Fibroblast of pulmonary artery (primary cell): ENCODE measurements around the gene ZGRF1.

ENCODE experiments used
- DNase-seq: peaks from one replicate; pipeline ENCODE4 v3.0.0-alpha.2; 2010; ENCODE audit warnings: low read depth
- H3K4me3 ChIP-seq: replicated peaks from 2 replicates; pipeline ENCODE4 v1.5.1; 2011; ENCODE audit warnings: low read depth, mild to moderate bottlenecking, control low read depth, low read length, moderate library complexity
- TF ChIP-seq, protein P1 (sequence below): IDR thresholded peaks from 2 replicates; pipeline ENCODE4 v1.5.1; 2011; ENCODE audit warnings: mild to moderate bottlenecking, control low read depth, low read length, inconsistent platforms; ENCODE audit errors: missing control alignments

Gene ZGRF1

DNA sequence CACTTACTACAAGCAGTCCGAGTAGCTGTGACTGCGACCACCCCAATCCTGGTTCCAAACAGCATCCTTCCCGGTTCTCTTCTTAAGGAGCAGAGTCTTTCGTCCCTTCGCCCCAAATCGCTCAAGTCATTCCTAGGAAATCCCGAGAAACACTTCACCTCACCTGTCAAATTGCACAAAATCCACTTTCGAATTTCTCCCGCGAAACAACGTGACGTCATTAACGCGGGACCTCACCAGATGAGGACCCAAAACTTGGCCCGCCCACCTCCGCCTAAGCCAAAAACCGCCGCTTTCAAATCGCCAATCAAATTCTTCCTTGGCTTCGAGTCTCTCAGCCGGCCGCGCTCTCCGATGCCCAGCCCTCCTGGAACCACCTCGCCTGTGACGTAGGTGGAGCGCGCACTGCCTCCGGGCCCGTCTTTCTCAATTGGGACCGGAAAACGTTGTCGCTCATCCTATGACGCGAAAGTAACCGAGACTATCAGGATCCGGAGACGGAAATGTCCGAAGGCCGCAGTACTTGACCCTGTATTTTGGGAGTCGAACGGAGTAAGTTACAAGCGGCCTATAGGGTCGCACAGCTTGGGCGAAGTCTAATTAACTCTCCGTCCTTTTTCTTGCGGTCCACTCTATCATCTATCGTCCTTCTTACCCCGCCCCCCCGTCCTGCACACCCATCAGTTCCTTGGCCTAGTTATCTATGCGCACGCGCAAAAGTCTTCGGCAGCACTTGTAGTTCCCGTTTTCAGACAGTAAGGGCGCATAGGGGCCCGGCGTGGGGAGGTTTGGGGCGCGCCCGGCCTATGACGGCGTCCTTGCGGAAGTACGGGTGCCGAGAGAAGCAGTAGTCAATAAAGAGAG is at the start of gene ZGRF1, which contains the start of gene LARP7:
ZGRF1 (minus strand) TSS at position 222 of the 864 bp plus-strand sequence. CDS start 3,733 bp downstream, outside the sequence.
LARP7 (plus strand) TSS at position 456 of the 864 bp plus-strand sequence. CDS start 7,527 bp downstream, outside the sequence.
- peak within 1 kb of the TSS; percentile 84 for H3K4me3 ChIP-seq
- TF ChIP-seq, protein P1, sequence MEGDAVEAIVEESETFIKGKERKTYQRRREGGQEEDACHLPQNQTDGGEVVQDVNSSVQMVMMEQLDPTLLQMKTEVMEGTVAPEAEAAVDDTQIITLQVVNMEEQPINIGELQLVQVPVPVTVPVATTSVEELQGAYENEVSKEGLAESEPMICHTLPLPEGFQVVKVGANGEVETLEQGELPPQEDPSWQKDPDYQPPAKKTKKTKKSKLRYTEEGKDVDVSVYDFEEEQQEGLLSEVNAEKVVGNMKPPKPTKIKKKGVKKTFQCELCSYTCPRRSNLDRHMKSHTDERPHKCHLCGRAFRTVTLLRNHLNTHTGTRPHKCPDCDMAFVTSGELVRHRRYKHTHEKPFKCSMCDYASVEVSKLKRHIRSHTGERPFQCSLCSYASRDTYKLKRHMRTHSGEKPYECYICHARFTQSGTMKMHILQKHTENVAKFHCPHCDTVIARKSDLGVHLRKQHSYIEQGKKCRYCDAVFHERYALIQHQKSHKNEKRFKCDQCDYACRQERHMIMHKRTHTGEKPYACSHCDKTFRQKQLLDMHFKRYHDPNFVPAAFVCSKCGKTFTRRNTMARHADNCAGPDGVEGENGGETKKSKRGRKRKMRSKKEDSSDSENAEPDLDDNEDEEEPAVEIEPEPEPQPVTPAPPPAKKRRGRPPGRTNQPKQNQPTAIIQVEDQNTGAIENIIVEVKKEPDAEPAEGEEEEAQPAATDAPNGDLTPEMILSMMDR: peak; percentile 73
- peak; percentile 100 for DNase-seq

DNA sequence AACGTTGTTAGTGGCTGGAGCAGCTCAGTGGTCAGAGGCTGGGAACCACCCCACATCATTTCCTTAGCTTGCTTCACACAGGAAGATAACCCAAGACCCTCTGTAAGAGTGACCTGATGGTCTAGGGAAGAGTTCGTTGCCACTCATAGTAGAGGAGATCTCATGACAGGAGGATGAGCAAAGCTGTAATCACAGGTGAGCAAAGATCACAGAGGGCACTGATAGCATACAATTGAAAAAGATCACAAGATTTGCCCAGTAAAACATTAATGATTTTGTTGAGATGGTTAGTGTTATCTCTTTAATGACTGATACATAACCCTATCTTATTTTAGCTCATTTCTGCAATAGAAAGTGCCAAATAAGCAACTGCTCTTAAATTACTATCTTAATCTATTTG is 44.3 kb upstream of the ZGRF1 start:
- no peak overlapping the region for H3K4me3 ChIP-seq
- TF ChIP-seq, protein P1: no peak
- no peak for DNase-seq

GRCh38 chr4:112677519-112678091 is 40.9 kb upstream of the ZGRF1 start:
- TF ChIP-seq, protein P1: no peak
- no peak for DNase-seq
- no peak overlapping the region for H3K4me3 ChIP-seq

- no peak overlapping the region for H3K4me3 ChIP-seq
- DNase-seq: no peak
- TF ChIP-seq, protein P1: no peak
Observed at GRCh38 chr4:112674376-112674775, 37.7 kb upstream of the ZGRF1 start.

DNA sequence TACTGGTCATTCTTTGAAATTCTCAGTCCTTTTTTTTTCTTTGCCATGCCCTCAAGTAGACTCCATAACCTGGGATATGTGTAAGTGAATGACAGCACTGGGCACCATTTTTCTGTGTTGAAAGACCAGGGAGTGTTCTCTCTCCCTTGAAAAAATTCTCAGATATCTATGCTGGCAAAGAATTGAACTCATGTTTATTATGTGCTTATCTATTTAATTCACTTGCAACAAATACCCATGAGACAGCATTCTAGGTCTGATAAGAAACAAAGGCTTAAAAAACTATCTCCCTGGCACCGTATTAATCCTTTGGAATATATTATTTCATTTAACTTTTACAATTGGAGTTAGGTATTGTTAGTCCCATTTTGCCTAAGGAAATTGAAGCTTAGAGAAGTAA is 37.0 kb upstream of the ZGRF1 start:
- no peak for DNase-seq
- H3K4me3 ChIP-seq: no peak overlapping the region
- TF ChIP-seq, protein P1: no peak

DNA sequence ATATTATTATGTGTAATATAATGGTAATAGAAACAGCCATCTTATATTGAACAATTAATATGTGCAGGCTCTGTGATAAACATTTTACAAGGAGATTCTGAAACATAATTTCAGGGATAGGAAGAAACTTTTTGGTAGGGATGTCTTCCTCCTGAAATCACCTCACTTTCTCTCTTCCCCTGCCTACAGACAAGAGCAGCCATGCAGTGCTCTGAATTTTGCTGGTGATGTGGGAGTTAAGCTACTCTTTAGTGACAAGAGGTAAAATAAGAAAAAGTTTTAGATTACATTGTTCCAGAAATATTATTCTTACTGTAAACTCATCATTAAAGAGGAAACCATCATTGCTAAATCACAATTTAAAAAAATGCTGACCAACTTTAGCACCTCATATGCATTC is 36.4 kb upstream of the ZGRF1 start:
- TF ChIP-seq, protein P1: no peak
- no peak for DNase-seq

More for the DNA sequence above, 36.4 kb upstream of the ZGRF1 start:
- no peak overlapping the region for H3K4me3 ChIP-seq
